ENCODE measurements around the gene C16orf96. TPM values are rescaled to one million over a fixed set of nuclear protein-coding genes. Genes with fewer than 3 reads are reported as not detected.

The C16orf96 gene
- total and polyA plus RNA-seq, 2 of the 8 experiments (the other 6 are each of a cell fraction or from before 2014, with no cell fraction given): 1.0 to 1.3 TPM

GRCh38 chr16:4614571-4615383, 58.6 kb downstream of the C16orf96 start, which contains the start of gene UBALD1 (continued):
- no peak for TF ChIP-seq SAP30 (IDR thresholded peaks at IDR 0.05; ENCODE audit: insufficient read depth, insufficient replicate concordance, low read length)
- TF ChIP-seq GTF2F1 (IDR thresholded peaks at IDR 0.05; ENCODE audit: borderline replicate concordance, low read depth, low read length): no peak
- TF ChIP-seq RXRA (IDR thresholded peaks at IDR 0.05; ENCODE audit: insufficient read depth, low read depth, low read length): no peak
- TF ChIP-seq BCL11A (IDR thresholded peaks at IDR 0.05; ENCODE audit: low read depth in 2 of 2, low read length in 2 of 2): no peak
- peak; percentile 84 for TF ChIP-seq JUND (IDR thresholded peaks at IDR 0.05; ENCODE audit: low read length)
- TF ChIP-seq, protein P1, sequence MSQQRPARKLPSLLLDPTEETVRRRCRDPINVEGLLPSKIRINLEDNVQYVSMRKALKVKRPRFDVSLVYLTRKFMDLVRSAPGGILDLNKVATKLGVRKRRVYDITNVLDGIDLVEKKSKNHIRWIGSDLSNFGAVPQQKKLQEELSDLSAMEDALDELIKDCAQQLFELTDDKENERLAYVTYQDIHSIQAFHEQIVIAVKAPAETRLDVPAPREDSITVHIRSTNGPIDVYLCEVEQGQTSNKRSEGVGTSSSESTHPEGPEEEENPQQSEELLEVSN (IDR thresholded peaks at IDR 0.05): no peak
- TF ChIP-seq, protein P2, sequence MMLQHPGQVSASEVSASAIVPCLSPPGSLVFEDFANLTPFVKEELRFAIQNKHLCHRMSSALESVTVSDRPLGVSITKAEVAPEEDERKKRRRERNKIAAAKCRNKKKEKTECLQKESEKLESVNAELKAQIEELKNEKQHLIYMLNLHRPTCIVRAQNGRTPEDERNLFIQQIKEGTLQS (IDR thresholded peaks at IDR 0.05; ENCODE audit: insufficient read depth, low read depth, low read length): peak; percentile 54; the same call in 1 of the 2 replicates
- TF ChIP-seq, protein P3, sequence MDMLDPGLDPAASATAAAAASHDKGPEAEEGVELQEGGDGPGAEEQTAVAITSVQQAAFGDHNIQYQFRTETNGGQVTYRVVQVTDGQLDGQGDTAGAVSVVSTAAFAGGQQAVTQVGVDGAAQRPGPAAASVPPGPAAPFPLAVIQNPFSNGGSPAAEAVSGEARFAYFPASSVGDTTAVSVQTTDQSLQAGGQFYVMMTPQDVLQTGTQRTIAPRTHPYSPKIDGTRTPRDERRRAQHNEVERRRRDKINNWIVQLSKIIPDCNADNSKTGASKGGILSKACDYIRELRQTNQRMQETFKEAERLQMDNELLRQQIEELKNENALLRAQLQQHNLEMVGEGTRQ (IDR thresholded peaks at IDR 0.05; ENCODE audit: low read length): no peak
- peak; percentile 92 for TF ChIP-seq TBP (IDR thresholded peaks at IDR 0.05; ENCODE audit: low read depth, low read length)
- peak; percentile 40 to 76; a peak in 2 of 4 replicates for TF ChIP-seq SIN3A (conservative IDR thresholded peaks at IDR 0.05 in 1 of 2, IDR thresholded peaks at IDR 0.05 in 1 of 2; ENCODE audit: low read depth in 1 of 2, low read length in 2 of 2)
- no peak for TF ChIP-seq RBBP5 (IDR thresholded peaks at IDR 0.05; ENCODE audit: borderline replicate concordance, low read depth, low read length)
- TF ChIP-seq NRF1 (IDR thresholded peaks at IDR 0.05; ENCODE audit: low read depth, low read length): no peak
- peak; percentile 26; the same call in 1 of the 2 replicates for TF ChIP-seq SRF (IDR thresholded peaks at IDR 0.05; ENCODE audit: low read depth, low read length)
- no peak for TF ChIP-seq JUN (IDR thresholded peaks at IDR 0.05; ENCODE audit: low read depth, low read length)
- TF ChIP-seq SIX5 (IDR thresholded peaks at IDR 0.05; ENCODE audit: low read depth, low read length): peak; percentile 62
- peak; percentile 91 for TF ChIP-seq YY1 (IDR thresholded peaks at IDR 0.05; ENCODE audit: low read depth, low read length)
- peak; percentile 25; the same call in 1 of the 2 replicates for TF ChIP-seq SP1 (IDR thresholded peaks at IDR 0.05; ENCODE audit: low read depth, low read length)
- TF ChIP-seq BRCA1 (IDR thresholded peaks at IDR 0.05; ENCODE audit: low read depth, low read length): no peak
- TF ChIP-seq ATF2 (IDR thresholded peaks at IDR 0.05; ENCODE audit: low read length): no peak

Measured in H1 (cell line).